NCI-H526 (cell line): ENCODE measurements around the gene SNRNP40.

ENCODE experiments used
- DNase-seq, 2 experiments: peaks; one replicate each; lab custom pipeline; 2025; lab: John Stamatoyannopoulos, UW

Gene SNRNP40

GRCh38 chr1:31231802-31232201, 64.8 kb downstream of the SNRNP40 start:
- DNase-seq = no peak

GRCh38 chr1:31230378-31230777, 66.2 kb downstream of the SNRNP40 start:
- DNase-seq = peak in 1 of 2 experiments; percentile 43

GRCh38 chr1:31228986-31229385, 67.6 kb downstream of the SNRNP40 start:
- no peak for DNase-seq

GRCh38 chr1:31227891-31228568, 68.6 kb downstream of the SNRNP40 start:
- DNase-seq = peak; percentile 71 to 82

- no peak for DNase-seq
These were observed 72.5 kb downstream of the SNRNP40 start for GRCh38 chr1:31224068-31224467.

GRCh38 chr1:31222176-31222575, 74.4 kb downstream of the SNRNP40 start:
- no peak for DNase-seq

GRCh38 chr1:31221072-31221471, 75.5 kb downstream of the SNRNP40 start:
- peak in 1 of 2 experiments; percentile 54 for DNase-seq

- DNase-seq = no peak
These were observed 77.1 kb downstream of the SNRNP40 start for GRCh38 chr1:31219489-31219888.

- no peak for DNase-seq
These were observed 77.9 kb downstream of the SNRNP40 start for GRCh38 chr1:31218705-31219104.

GRCh38 chr1:31216016-31216415, 80.6 kb downstream of the SNRNP40 start:
- peak; percentile 81 to 94 for DNase-seq

- no peak for DNase-seq
These were observed 81.5 kb downstream of the SNRNP40 start for GRCh38 chr1:31215065-31215570.

GRCh38 chr1:31214316-31215064, 82.1 kb downstream of the SNRNP40 start:
- no peak for DNase-seq
